Body of pancreas (tissue), 4 donors: ENCODE data around the gene CYP2W1.

Experiments
- CTCF ChIP-seq, 7 experiments: fragments of 450-650 bp in 4 of 7; fragments of 200-600 bp in 3 of 7; sonication (generic) in 3 of 7; IDR thresholded peaks; one replicate each; pipeline ENCODE4 v1.5.1; 2016 to 2019; ENCODE audit warnings: antibody characterized with exemption in 7 of 7
- POLR2A ChIP-seq, 3 donors: fragments of 450-650 bp; IDR thresholded peaks; one replicate each; pipeline ENCODE4 v1.6.1; 2016; ENCODE audit warnings: antibody characterized with exemption in 3 of 3, mild to moderate bottlenecking in 2 of 3

- TF ChIP-seq CTCF (IDR thresholded peaks at IDR 0.05), result no peak
- no peak for TF ChIP-seq POLR2A (IDR thresholded peaks at IDR 0.05)
Observed at GRCh38 chr7:938546-939185, 44.3 kb upstream of the CYP2W1 start.
